OCI-LY3 (cell line): ENCODE measurements around the gene LITAFD.

Experiments
- CTCF ChIP-seq: fragments of 200-600, 300-600 bp; sonication (generic); IDR thresholded peaks from 2 replicates; pipeline ENCODE4 v1.5.1; 2014; ENCODE audit warnings: antibody characterized with exemption, low read length, low read depth
- EZH2phosphoT487 ChIP-seq: fragments of 200-600 bp; shearing (Covaris generic); IDR thresholded peaks from 2 replicates; pipeline ENCODE4 v1.6.1; 2018; ENCODE audit warnings: antibody characterized with exemption, mixed run types, low read depth

- TF ChIP-seq CTCF (no peak), EZH2phosphoT487 (no peak)
These were observed 20.9 kb downstream of the LITAFD start for GRCh38 chr16:8903004-8903403.
